Sigmoid colon (tissue), 4 donors: Measurements from ENCODE around the gene GREB1L.

Experiments
- POLR2AphosphoS5 ChIP-seq, 4 donors: sonication (generic); formaldehyde crosslinking; IDR thresholded peaks; one replicate each; pipeline ENCODE4 v1.6.1; 2017; ENCODE audit warnings: antibody characterized with exemption in 4 of 4
- TF ChIP-seq, protein P1 (sequence below), 4 experiments: fragments of 450-650 bp in 3 of 4; fragments of 200-600 bp in 1 of 4; IDR thresholded peaks; one replicate each; pipeline ENCODE4 v1.5.1; 2016 to 2019; ENCODE audit warnings: antibody characterized with exemption in 4 of 4, mild to moderate bottlenecking in 3 of 4, moderate library complexity in 2 of 4

DNA sequence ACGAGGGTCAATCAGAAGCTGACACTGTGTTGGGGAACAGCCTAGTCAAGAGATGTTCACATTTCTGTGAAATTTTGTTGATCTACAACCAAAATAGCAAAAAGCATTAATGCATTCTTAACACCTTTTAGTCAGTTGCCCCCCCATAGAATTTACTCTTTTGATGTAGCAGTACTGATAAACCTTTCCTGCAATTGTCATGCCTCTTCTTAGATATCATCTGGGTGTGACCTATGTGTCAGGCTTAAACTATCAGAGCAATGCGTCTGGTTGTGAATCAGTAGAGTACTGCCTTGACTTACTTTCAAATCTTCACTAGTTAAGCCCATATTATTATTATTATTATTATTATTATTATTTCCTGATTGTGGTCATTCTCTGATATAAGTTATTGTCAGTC, 61.9 kb downstream of the GREB1L start:
- TF ChIP-seq POLR2AphosphoS5 (IDR thresholded peaks at IDR 0.05): no peak
- TF ChIP-seq, protein P1, sequence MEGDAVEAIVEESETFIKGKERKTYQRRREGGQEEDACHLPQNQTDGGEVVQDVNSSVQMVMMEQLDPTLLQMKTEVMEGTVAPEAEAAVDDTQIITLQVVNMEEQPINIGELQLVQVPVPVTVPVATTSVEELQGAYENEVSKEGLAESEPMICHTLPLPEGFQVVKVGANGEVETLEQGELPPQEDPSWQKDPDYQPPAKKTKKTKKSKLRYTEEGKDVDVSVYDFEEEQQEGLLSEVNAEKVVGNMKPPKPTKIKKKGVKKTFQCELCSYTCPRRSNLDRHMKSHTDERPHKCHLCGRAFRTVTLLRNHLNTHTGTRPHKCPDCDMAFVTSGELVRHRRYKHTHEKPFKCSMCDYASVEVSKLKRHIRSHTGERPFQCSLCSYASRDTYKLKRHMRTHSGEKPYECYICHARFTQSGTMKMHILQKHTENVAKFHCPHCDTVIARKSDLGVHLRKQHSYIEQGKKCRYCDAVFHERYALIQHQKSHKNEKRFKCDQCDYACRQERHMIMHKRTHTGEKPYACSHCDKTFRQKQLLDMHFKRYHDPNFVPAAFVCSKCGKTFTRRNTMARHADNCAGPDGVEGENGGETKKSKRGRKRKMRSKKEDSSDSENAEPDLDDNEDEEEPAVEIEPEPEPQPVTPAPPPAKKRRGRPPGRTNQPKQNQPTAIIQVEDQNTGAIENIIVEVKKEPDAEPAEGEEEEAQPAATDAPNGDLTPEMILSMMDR (IDR thresholded peaks at IDR 0.05): no peak
